RPMI8226 (cell line): ENCODE data around the gene GHRHR.
A peak's percentile ranks its signal among the peaks of the same experiment; 100 is the strongest.

Experiments
- DNase-seq: peaks from one replicate; pipeline ENCODE4 v3.0.0-alpha.2; 2015

Gene GHRHR

GRCh38 chr7:30929686-30930085 lies 34.1 kb upstream of the GHRHR start:
- DNase-seq, result no peak

DNA sequence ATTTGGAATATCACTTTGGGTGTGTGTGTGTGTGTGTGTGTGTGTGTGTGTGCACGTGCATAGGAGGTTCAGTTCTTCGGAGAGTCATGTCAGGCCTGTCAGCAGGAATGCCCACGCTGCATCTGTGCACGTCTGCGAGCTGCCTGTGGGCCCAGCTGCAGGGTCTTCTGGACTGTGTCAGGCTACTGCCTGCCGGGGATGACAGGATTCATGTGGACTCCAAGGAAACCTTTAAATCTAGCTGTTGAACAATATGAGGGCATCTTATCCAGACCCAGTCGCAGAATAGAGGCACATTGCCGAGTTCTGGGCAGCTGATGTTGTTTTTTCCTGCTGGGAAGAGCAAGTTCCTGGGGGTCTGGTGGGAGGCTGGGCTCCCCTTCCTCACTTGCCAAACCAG lies 33.1 kb upstream of the GHRHR start:
- DNase-seq, result no peak

DNA sequence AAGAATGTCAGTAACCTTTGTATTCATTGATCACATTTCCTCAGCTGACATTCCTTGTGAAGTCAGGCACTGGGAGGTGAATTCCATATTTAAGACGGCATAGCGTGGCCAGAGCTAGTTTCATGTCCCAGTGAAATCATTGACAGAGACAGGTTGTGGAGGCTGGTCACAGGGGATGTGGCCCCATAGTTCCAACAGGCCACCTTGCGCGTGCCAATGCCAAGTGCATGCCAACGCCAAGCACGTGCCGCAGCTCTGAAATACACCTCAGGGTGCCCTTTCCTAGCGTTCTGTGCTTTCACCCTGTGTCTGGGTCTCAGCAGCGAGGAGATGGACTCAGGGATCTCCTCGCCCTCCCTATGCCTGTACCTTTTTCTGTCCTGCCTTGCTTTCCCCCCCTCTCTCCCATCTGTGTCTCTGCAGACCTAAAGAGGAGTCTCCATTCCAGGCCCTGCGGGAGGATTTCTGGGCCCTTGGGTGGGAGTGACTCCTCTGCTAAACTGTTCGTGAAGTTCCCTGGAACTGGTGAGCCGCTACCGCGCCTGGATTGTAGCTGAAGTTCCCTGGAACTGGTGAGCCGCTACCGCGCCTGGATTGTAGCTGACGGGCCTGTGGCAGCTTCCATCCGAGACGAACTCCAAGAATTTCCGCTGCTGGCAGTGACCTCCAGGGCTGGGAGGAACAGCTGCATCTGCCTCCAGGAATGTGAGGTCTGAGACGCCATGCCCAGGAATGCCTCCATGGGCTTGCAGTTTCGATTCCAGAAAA lies 32.4 kb upstream of the GHRHR start:
- DNase-seq, result no peak

GRCh38 chr7:30931929-30932540 lies 31.7 kb upstream of the GHRHR start:
- DNase-seq, result no peak

- no peak for DNase-seq
Measured at GRCh38 chr7:30932562-30932961, 31.2 kb upstream of the GHRHR start.

DNA sequence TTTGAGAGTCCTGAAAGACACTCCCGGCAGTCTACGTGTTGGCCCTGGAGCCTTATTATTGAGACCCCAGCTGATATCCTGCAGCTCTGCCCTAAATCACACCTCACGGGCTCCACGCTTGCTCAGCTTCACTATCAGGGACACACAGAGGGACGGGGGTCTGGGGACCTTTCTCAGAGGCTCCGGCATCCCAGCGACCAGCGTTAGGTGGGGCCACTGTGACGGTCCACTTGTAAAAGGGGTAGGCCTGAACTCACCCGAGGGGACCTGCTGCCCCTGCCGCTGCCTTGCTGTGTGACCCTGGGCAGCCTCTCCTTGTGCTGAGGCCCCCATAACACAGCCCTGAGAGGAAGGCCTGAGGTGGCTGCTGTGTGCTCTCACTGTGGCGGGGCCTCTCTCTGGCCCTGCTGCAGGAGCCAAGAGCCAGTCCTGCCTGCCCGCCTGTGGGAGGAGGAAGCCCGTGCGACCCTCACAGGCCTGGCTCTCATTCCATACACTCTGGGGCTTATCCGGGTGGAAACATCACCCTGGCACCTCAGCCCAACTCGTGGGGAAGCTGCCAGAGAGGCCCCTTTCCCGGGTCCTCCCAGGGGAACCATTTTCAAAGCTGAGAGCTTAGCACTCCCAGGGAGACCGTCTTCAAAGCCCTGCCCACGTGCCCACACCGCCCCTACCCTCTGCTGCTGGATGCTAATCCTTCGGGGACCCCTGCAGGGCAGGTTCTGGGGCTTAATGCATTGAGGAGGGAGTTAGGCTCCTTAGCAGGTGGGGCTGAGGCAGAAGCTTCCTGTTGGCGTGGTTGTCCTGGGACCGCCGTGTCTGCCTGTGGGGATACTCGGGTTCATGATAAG lies 30.4 kb upstream of the GHRHR start:
- DNase-seq, result no peak

GRCh38 chr7:30934225-30934624 lies 29.5 kb upstream of the GHRHR start:
- DNase-seq, result no peak

- DNase-seq, result no peak
Measured at GRCh38 chr7:30934732-30935568, 28.8 kb upstream of the GHRHR start.

- no peak for DNase-seq
Measured at GRCh38 chr7:30935569-30935877, 28.2 kb upstream of the GHRHR start.

DNA sequence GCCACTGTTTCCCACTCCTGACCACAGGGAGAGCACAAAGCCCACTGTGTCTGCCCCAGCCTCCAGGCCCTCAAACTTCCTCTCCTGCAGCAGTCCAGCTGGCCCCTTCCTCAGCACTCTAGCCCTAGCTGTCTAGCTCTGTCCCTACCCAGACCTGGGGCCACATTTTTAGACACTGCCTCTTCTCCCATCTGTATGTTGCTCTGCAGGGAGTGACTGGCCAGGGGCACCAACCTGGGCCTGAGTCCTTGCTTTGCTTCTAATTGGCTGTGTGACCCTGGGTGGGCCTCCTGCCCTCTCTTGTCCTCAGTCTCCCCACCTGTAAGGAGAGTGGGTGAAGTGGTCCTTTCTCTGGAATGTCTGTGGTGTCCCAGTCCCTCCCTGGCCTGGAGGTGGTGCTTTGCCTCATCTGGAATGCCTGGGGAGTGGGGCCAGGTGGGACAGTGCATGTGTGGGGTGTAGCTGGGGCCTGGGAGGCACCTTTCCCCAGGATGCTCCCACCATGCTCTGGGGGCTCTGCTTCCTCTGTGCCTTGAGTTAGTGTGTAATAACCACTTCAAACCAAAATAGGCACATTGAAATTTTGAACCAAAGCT lies 27.0 kb upstream of the GHRHR start:
- DNase-seq, result no peak

- DNase-seq, result peak; percentile 23
Measured at GRCh38 chr7:30937416-30937815, 26.3 kb upstream of the GHRHR start.

DNA sequence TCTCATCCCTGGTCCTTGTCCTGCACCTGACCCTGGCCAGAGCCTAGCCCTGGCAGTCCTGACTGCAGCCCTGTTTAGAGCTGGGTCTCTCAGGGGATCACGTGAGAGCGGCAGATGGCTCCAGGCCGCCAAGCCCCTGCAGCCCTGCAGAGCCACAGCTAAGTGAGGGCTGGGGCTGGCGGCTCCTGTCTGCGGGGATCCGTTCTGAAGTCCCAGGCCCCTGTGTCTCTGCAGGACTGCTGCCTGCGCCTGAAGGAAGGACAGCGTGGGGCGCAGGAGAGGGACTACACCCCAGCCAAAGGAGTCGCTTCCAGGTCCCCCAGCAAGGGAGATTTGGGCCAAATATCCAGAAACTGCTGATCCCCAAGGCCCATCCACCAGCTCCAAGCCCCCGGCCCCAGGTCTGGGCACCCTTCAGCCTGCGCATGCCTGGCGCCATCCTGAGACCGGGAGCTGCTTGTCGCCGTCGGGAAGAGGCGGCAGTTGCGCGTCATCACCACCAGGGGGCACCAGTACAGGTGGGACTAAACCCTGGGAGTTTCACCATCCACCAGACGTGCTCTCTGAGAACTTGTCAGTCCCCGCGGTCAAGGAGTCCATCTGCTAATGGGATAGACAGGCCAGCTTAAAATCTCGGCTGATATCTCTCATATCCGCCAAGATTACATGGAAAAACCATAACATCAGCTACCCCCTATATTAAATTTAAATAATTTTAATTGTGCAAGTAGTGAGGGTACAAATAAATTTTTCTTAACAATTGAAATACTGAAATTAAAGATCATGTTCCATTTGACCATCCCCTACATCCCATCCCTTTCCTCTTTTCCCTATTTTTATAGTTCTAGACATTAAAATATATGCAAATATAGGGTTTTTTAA lies 25.1 kb upstream of the GHRHR start:
- peak; percentile 75 for DNase-seq

- no peak for DNase-seq
Measured at GRCh38 chr7:30941582-30942323, 22.0 kb upstream of the GHRHR start.

GRCh38 chr7:30950197-30950596 lies 13.6 kb upstream of the GHRHR start:
- DNase-seq, result no peak

GRCh38 chr7:30954914-30955313 lies 8.8 kb upstream of the GHRHR start:
- DNase-seq, result no peak

DNA sequence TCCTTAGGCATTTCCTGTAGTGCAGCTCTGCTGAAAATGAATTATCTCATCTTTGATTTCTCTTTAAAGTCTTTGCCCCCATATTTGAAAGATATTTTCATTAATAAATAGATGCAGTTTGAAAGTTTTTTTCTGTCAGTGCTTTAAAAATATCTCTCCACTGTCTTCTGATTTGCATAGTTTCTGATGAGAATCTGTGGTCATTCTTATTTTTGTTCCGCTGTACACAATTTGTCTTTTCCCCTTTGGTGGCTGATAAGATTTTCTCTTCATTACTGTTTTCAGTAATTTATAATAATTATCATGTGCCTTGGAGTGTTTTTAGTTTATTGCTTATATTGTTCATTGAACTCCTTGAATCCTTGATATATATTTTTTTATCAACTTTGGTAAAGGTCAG lies 7.0 kb upstream of the GHRHR start:
- DNase-seq, result no peak

- no peak for DNase-seq
Measured at GRCh38 chr7:30965372-30965771, 1.6 kb downstream of the GHRHR start.

GRCh38 chr7:30965883-30966282 lies 2.1 kb downstream of the GHRHR start:
- DNase-seq, result no peak

DNA sequence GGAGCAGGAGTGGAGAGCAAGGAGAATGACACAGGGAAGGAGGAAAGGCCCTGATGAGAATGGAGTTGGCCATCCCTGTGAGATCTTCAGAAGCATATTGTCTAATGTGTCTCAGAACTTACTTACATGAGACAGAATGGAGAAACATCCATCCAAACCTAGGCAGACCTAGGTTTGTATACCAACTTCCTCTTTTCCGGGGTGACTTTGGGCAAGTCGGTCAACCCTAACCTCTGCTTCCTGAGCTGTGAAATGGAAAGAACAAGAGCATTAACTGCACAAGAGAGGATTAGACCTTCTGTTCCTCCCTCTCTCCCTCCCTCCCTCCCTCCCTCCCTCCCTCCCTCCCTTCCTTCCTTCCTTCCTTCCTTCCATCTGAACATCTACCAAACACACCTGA lies 4.5 kb downstream of the GHRHR start:
- peak; percentile 26 for DNase-seq

DNA sequence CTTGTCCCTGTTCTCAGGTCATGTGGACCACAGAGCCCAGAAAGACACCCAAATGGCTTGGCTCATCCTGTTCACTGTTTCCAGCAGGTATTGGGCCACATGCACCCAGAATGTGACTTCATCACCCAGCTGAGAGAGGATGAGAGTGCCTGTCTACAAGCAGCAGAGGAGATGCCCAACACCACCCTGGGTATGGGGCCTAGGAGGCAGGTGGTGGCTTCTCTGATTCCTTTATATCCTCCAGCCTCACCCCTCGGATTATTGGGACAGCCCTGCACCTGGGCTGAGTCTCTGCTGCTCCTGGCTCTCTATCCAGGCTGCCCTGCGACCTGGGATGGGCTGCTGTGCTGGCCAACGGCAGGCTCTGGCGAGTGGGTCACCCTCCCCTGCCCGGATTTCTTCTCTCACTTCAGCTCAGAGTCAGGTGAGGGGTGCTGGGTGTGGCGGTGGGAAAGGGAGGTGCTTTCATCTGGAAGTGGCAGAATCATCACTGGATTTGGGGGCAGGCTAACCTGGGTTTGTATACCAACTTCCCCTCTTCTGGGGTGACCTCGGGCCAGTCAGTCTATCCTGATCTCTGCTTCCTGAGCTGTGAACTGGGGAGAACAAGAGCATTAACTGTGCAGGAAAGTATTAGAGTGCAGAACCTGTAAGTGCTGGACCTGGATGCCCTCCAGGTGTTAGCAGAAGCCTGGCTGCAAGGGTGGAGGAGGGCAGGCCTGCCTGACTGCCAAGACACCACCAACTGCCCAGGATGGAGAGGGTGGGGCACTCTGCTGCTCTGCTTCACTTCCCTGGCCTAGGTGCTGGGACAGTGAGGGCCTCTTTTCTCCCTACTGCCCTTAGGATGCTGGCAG lies 5.2 kb downstream of the GHRHR start:
- DNase-seq, result no peak
